Epithelial cell of proximal tubule (primary cell): Measurements from ENCODE around the gene RHBDF2. TPM values are rescaled to one million over a fixed set of nuclear protein-coding genes. Genes with fewer than 3 reads are reported as not detected.

Source experiments
- DNase-seq: peaks from one replicate; pipeline ENCODE4 v3.0.0-alpha.2; 2011; ENCODE audit warnings: low read depth
- H3K4me3 ChIP-seq: 2 replicates; pipeline ENCODE4 v1.5.1; 2011; ENCODE audit warnings: low read depth, mild to moderate bottlenecking, low read length
- total RNA-seq: library from RNA; depleted of rRNA; stranded (reverse); fragments of >200 nt; gene quantifications from 2 replicates; pipeline ENCODE4 v1.2.3, GENCODE V29; 2015
- TF ChIP-seq, protein P1 (sequence below): conservative IDR thresholded peaks from 2 replicates; pipeline ENCODE4 v1.5.1; 2012; ENCODE audit warnings: low read depth, mild to moderate bottlenecking, low read length

Gene RHBDF2
- total RNA-seq, 1 donor from 2014 or later: 101 TPM

DNA sequence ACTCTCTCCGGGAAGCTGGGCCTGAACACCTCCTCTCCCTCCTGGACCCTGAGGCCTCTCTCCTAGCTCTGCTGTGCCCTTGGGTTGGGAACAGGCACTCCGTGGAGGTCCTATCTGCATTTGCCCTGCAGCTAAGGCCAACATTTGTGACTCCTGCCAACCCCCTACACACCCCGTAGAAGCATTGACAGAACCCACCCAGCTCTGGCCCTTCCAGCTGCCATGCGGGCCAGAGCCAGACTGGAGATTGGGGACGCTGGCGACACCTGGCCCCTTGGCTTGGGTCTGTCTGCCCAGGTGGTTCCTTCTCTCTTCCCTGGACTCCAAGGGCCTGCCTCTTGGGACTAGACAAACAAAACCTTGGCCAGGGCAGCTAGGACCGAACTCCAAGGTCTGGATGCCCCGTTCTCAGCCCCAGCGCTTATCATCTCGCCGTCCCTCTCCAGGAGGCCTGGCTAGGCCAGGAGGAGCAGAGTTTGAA, 644 bp upstream of the RHBDF2 start:
- no peak for DNase-seq
- peak overlapping the region; percentile 95 for H3K4me3 ChIP-seq
- TF ChIP-seq, protein P1, sequence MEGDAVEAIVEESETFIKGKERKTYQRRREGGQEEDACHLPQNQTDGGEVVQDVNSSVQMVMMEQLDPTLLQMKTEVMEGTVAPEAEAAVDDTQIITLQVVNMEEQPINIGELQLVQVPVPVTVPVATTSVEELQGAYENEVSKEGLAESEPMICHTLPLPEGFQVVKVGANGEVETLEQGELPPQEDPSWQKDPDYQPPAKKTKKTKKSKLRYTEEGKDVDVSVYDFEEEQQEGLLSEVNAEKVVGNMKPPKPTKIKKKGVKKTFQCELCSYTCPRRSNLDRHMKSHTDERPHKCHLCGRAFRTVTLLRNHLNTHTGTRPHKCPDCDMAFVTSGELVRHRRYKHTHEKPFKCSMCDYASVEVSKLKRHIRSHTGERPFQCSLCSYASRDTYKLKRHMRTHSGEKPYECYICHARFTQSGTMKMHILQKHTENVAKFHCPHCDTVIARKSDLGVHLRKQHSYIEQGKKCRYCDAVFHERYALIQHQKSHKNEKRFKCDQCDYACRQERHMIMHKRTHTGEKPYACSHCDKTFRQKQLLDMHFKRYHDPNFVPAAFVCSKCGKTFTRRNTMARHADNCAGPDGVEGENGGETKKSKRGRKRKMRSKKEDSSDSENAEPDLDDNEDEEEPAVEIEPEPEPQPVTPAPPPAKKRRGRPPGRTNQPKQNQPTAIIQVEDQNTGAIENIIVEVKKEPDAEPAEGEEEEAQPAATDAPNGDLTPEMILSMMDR: no peak

DNA sequence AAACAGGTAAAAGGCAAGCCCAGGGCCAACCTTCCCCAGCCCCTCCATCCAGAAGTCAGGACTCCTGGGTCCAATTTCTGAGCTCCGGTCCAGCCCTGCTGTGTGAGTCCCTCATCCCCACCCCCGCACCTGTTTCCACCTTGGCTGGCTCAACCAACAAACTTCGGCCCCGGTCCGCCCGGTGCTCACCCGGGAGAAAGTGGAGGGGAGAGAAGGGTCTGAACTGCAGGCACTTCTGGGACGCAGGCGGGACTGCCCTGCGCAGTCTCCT, 541 bp downstream of the RHBDF2 start:
- H3K4me3 ChIP-seq: peak overlapping the region; percentile 95
- TF ChIP-seq, protein P1: no peak
- DNase-seq: no peak

DNA sequence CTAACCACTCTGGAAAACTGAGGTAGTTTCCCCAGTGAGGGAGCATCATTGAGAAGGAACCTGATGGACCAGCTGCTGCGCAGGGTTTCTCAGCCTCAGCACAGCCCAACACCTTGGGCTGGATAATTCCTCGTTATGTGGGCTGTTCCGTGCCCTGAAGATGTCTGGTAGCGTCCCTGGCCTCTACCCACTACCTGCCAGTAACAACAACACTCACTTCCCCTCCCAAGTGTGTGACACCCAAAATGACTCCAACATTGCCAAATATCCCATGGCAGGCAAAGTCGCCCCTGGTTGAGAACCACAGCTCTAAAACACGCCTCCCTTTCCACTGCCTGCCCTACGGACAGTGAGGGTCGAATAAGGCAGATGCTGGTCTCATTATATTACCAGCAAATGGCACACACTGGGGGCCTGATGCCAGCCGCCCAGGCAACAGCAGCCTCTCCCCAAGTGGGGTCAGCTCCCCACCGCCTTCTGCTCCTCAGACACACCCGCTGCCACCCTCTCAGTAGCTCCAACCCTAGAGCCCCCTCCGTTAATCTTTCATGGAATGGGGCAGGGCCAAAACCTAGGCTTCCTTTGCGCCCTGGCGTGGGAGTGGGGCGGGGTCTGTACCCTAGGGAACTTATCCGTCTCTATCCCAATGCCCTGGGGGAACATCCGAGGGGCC, 1.0 kb downstream of the RHBDF2 start:
- TF ChIP-seq, protein P1: no peak
- no peak for DNase-seq
- H3K4me3 ChIP-seq: peak overlapping the region; percentile 95

DNA sequence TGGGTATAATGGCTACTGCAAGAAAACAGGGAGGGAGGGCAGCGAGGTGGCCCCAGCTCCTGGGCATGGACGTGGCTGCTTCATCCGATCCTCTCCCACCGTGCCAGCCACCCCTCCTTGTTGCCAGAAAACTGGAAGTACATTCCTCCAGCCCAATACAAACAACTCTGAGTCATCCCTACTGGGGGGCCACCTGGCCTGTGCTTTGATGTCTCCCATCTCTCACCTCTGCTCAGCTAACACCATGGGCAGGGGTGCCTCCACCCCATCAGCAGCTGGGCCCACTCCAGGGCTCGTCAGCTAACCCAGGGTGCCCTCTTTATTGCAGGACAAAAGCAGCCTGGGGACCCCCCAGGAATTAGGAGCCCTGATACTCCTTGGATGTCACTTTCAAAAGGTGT, 2.0 kb downstream of the RHBDF2 start:
- DNase-seq: no peak
- TF ChIP-seq, protein P1: no peak
- peak overlapping the region; percentile 95 for H3K4me3 ChIP-seq

DNA sequence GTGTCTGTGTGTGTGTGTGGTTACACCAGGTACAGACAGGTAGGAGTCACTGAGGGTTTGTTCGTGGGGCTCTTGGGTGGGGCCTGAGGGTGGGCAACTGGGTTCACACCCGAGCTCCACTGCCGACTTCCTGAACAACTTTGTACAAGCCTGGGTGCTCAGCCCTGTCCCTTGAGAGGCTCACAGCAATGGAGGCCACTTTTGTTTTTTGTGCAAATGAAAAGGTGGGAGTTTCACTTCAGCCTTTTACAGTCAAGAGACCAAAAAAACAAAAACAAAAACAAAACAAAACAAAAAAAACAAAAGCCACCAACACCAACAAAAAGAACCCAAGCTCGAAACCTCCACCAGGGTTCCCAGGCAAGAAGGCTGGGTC, 2.4 kb downstream of the RHBDF2 start:
- H3K4me3 ChIP-seq: peak overlapping the region; percentile 95
- no peak for DNase-seq
- TF ChIP-seq, protein P1: no peak

DNA sequence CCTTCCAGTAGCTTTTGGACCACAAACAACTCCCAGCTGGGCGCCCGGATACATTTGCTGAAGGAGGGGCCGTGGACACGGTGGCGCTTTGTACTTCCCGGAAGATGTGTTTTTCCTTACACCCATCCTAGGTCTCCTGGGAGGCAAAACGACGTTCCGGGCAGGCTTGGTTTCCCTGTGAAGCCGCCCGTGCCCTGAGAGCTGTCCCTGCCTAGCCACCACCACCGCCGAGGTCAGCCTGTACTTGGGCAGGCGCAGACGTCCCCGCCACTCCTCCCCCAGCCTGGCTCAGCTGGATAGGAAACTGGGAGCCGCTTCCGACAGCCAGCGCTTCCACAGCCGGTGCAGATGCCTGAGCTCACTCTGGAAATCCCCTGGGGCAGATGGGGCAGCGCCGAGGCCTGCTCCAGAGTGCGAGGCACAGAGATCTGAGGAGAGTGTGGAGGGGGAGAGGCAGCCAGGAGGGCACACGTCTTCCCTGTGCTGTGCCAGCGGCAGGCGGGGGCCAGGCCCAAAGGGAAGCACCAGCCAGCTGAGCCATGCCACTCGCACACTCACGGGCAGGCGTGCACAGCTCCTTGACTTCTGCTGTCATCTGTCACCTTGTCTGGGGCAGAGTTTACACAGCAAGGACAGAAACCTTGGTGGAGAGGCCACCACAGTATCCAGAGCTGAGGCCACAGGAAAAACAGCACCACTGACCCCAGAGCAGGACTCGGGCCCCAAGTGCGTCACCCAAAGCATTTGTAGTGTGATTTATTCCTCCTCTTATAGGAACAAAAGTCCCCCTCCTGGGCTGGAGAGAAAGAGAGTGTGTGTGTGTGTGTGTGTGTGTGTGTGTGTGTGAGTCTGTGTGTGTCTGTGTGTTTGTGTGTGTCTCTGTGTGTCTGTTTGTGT, 3.0 kb downstream of the RHBDF2 start:
- DNase-seq: peak; percentile 54
- peak overlapping the region; percentile 30 for H3K4me3 ChIP-seq
- TF ChIP-seq, protein P1: no peak

DNA sequence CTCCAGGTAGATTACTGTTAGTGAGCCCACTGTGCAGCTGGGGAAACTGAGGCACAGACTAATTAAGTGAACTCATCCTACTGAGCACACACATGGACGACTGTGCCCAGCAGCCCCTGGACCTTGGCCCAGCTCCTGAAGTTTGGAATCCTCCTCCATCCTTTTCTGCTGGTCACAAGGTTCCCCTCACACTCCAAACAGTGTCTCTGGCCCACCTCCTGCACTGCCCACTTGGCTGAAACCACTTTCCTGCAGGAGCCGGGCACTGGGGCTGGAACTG, 3.6 kb downstream of the RHBDF2 start:
- TF ChIP-seq, protein P1: no peak
- peak overlapping the region; percentile 30 for H3K4me3 ChIP-seq
- DNase-seq: no peak
